Panc1 (cell line): ENCODE data around the gene CRKL. TPM values are rescaled to one million over a fixed set of nuclear protein-coding genes. Genes with fewer than 3 reads are reported as not detected.
"Not testable (repeated sequence)": the region's sequence is repeated elsewhere in the genome, so short reads cannot be mapped to it uniquely, and the experiment has no call there.

Experiments used
- ATAC-seq: fragments of 200-7000 bp; cut with Tn5 transposase; 2 replicates; pipeline ENCODE4 v1.9.1; 2020; ENCODE audit warnings: mild to moderate bottlenecking, moderate library complexity
- BruUV-seq: library from RNA; stranded (reverse); fragments of 400-500 nt; replicated peaks from 2 replicates; lab custom pipeline; 2021; lab: Mats Ljungman, UMichigan
- CTCF ChIA-PET: fragments of 300-600 bp; sonication (Branson Sonifier 250); formaldehyde crosslinking; loops from one replicate; lab custom pipeline; 2022; ENCODE audit warnings: antibody characterized with exemption; lab: Charles Lee
- POLR2A ChIA-PET: fragments of 300-600 bp; sonication (Branson Sonifier 250); formaldehyde crosslinking; loops from one replicate; lab custom pipeline; 2022; ENCODE audit warnings: antibody characterized with exemption; lab: Charles Lee
- DNase-seq: peaks from one replicate; pipeline ENCODE4 v3.0.0-alpha.2; 2010; ENCODE audit warnings: low read depth, low spot score
- H3K27ac ChIP-seq: 2 replicates; pipeline ENCODE4 v1.5.1; 2011; ENCODE audit warnings: mild to moderate bottlenecking, low read length, inconsistent platforms
- H3K27me3 ChIP-seq: fragments of 200-500 bp; sonication (Bioruptor generic); 2 replicates; pipeline ENCODE4 v1.6.0; 2014; ENCODE audit warnings: low read length, inconsistent platforms; ENCODE audit not compliant: control insufficient read depth, insufficient read depth
- H3K36me3 ChIP-seq: fragments of 200-500 bp; sonication (Bioruptor generic); 2 replicates; pipeline ENCODE4 v1.5.1; 2014; ENCODE audit warnings: inconsistent platforms, mild to moderate bottlenecking, low read length, moderate library complexity; ENCODE audit not compliant: control insufficient read depth, insufficient read depth
- H3K4me1 ChIP-seq: 2 replicates; pipeline ENCODE4 v1.5.1; 2011; ENCODE audit warnings: inconsistent platforms, mild to moderate bottlenecking, low read length, moderate library complexity; ENCODE audit not compliant: control insufficient read depth, insufficient read depth
- H3K4me3 ChIP-seq, 2 experiments: 2 replicates each; pipeline ENCODE4 v1.5.1; 2011 to 2012; ENCODE audit warnings: low read depth in 2 of 2, low read length in 2 of 2, mild to moderate bottlenecking in 2 of 2, inconsistent platforms in 1 of 2, moderate library complexity in 1 of 2
- H3K9me3 ChIP-seq: fragments of 200-500 bp; sonication (Bioruptor generic); 2 replicates; pipeline ENCODE4 v1.5.1; 2014; ENCODE audit warnings: low read depth, mild to moderate bottlenecking, inconsistent platforms, low read length, moderate library complexity; ENCODE audit not compliant: control insufficient read depth, insufficient read depth
- CTCF ChIP-seq: fragments of 450-650 bp; IDR thresholded peaks from 2 replicates; pipeline ENCODE4 v1.5.1; 2017; ENCODE audit warnings: mild to moderate bottlenecking
- POLR2AphosphoS5 ChIP-seq: IDR thresholded peaks from 2 replicates; pipeline ENCODE4 v1.6.1; 2012; ENCODE audit warnings: mild to moderate bottlenecking, low read depth, low read length, moderate library complexity
- REST ChIP-seq, 2 experiments: IDR thresholded peaks; 2 replicates each; pipeline ENCODE4 v1.6.1; 2011 to 2012; ENCODE audit warnings: low read depth in 2 of 2, control low read depth in 1 of 2, low read length in 1 of 2, mild to moderate bottlenecking in 1 of 2, moderate library complexity in 1 of 2; ENCODE audit not compliant: insufficient read depth in 1 of 2
- SIN3A ChIP-seq: IDR thresholded peaks from 2 replicates; pipeline ENCODE4 v1.6.1; 2012; ENCODE audit warnings: low read depth, mild to moderate bottlenecking, low read length, moderate library complexity, borderline replicate concordance; ENCODE audit not compliant: insufficient read depth
- TCF7L2 ChIP-seq: IDR thresholded peaks from 2 replicates; pipeline ENCODE4 v1.6.1; 2011; ENCODE audit warnings: mild to moderate bottlenecking, low read depth, low read length, inconsistent platforms
- in situ Hi-C: cut with HindIII; loops from 2 replicates; pipeline ENCODE4 v1.10.0; 2016; ENCODE audit warnings: low sequenced_read_pairs, low pct_unique_long_range_greater_than_20kb
- intact Hi-C: fragments of 100-400 bp; cut with micrococcal nuclease; formaldehyde crosslinking; loops from one replicate; pipeline ENCODE4 v1.10.0; 2022; ENCODE audit not compliant: unreplicated experiment
- total RNA-seq: library from RNA; stranded (reverse); gene quantifications from one replicate; pipeline ENCODE4 v1.2.1, GENCODE V29; 2021; ENCODE audit not compliant: unreplicated experiment

Gene CRKL
- total RNA-seq, 1 experiment from 2014 or later = 59.4 TPM

GRCh38 chr22:20906387-20906767, 10.8 kb upstream of the CRKL start:
- Histone ChIP-seq H3K27me3 (no peaks in the 10 kb centered on the region), H3K9me3 (no peaks in the 10 kb centered on the region), H3K36me3 (no peaks in the 10 kb centered on the region), H3K4me1 (no peaks in the 10 kb centered on the region), H3K4me3 (no peak overlapping the region), H3K27ac (no peak overlapping the region)
- ATAC-seq (no peak), DNase-seq (no peak)
- ChIA-PET POLR2A (no interaction called here), CTCF (no interaction called here)
- intact Hi-C loops = no loop called here
- in situ Hi-C loops = no loop called here
- TF ChIP-seq CTCF (no peak), POLR2AphosphoS5 (no peak), SIN3A (no peak), REST (IDR thresholded peaks at IDR 0.05; ENCODE audit: insufficient read depth in 1 of 2, low read depth in 2 of 2, low read length in 1 of 2) (no peak), TCF7L2 (no peak)
- no TSS peak for BruUV-seq

- H3K9me3 ChIP-seq, H3K27me3 ChIP-seq, ATAC-seq, H3K36me3 ChIP-seq, intact Hi-C loops, H3K27ac ChIP-seq, POLR2A ChIA-PET, H3K4me1 ChIP-seq, DNase-seq, H3K4me3 ChIP-seq, BruUV-seq, in situ Hi-C loops, CTCF ChIA-PET: not testable (repeated sequence)
Measured at GRCh38 chr22:20908717-20909116, 8.5 kb upstream of the CRKL start.

GRCh38 chr22:20909543-20910303, 7.5 kb upstream of the CRKL start:
- no peaks in the 10 kb centered on the region for H3K27me3 ChIP-seq
- no peak for TF ChIP-seq CTCF
- TF ChIP-seq POLR2AphosphoS5 = no peak
- TF ChIP-seq TCF7L2 = no peak
- no peak for TF ChIP-seq SIN3A
- no peak for TF ChIP-seq REST (IDR thresholded peaks at IDR 0.05; ENCODE audit: insufficient read depth in 1 of 2, low read depth in 2 of 2, low read length in 1 of 2)
- no peak overlapping the region for H3K4me3 ChIP-seq
- H3K27ac ChIP-seq = no peak overlapping the region
- no peaks in the 10 kb centered on the region for H3K36me3 ChIP-seq
- CTCF ChIA-PET = no interaction called here
- no peaks in the 10 kb centered on the region for H3K9me3 ChIP-seq
- POLR2A ChIA-PET = no interaction called here
- intact Hi-C loops (no loop called here), in situ Hi-C loops (no loop called here)
- ATAC-seq (no peak), DNase-seq (no peak)
- BruUV-seq = no TSS peak
- no peaks in the 10 kb centered on the region for H3K4me1 ChIP-seq
